DND-41 (cell line): ENCODE data around the gene FGF1.

Source experiments
- CTCF ChIP-seq: IDR thresholded peaks from 2 replicates; pipeline ENCODE4 v1.5.1; 2012; ENCODE audit warnings: borderline replicate concordance, low read length, moderate library complexity, mild to moderate bottlenecking; ENCODE audit not compliant: poor library complexity, severe bottlenecking; ENCODE audit errors: extremely low read depth
- EZH2 ChIP-seq: IDR thresholded peaks from 3 replicates; pipeline ENCODE4 v1.6.1; 2012; ENCODE audit warnings: borderline replicate concordance, low read depth, mild to moderate bottlenecking, moderate library complexity, low read length, inconsistent platforms; ENCODE audit not compliant: severe bottlenecking

DNA sequence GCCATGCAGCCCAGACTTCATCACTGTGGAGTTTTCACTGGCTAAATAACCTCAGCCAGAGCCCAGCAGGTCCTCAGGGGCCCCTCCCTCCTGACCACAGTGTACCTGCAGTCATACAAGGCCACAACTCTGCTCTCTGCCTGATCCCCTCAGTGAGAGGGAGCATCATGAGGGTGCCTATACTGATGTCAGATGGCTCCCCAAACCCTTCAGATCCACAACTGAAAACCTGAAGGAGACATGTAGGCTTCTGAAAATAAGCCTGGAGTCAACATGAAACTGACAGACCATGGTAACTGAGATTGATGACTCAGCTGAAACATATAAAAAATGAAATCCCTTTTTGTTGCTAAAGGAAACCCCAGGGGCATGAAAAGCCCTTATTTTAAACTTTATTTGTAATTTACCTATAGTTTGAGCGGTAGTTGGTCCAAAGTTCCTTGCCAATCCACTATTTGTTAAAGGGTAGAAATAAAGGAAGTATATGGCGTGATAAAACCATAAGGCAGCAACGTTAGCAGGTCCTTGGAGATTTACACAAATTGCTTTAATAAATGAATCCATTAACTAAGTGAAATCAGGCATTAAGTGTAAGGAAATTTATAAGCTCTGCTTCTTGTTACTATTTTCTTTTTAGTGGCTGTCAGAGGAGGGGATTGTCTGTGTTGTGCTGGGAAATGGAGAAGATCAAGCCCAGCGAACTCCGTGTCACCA, 68.3 kb downstream of the FGF1 start:
- TF ChIP-seq CTCF (no peak), EZH2 (no peak)
